Measurements from ENCODE around the gene SPRTN. TPM values are rescaled to one million over a fixed set of nuclear protein-coding genes. Genes with fewer than 3 reads are reported as not detected.

SPRTN gene
- total and polyA plus RNA-seq, 2 donors from 2014 or later = 5.3 to 8.9 TPM

GRCh38 chr1:231326248-231326647 is 11.8 kb upstream of the SPRTN start:
- intact Hi-C loops (cut with DNase I) = no loop called here
- no peak for FAIRE-seq

GRCh38 chr1:231327617-231328016 is 10.5 kb upstream of the SPRTN start:
- no peaks in the 10 kb centered on the region for H3K4me1 ChIP-seq (ENCODE audit: control insufficient read depth in 2 of 3, insufficient read depth in 2 of 3, low read depth in 1 of 3, low read length in 3 of 3)
- no peak overlapping the region for H3K27ac ChIP-seq (ENCODE audit: low read depth in 2 of 2, low read length in 2 of 2)
- DNase-seq (no peak), FAIRE-seq (no peak)
- no peak overlapping the region for H3K9ac ChIP-seq (ENCODE audit: low read length in 3 of 3)
- no peaks in the 10 kb centered on the region for H3K36me3 ChIP-seq (ENCODE audit: control insufficient read depth in 2 of 3, insufficient read depth in 3 of 3, low read length in 3 of 3)
- H3K27me3 ChIP-seq (ENCODE audit: control insufficient read depth, insufficient read depth, low read length) = no peaks in the 10 kb centered on the region
- no peak overlapping the region for H3K4me3 ChIP-seq (ENCODE audit: low read length in 3 of 3)
- TF ChIP-seq CTCF (IDR thresholded peaks at IDR 0.05; ENCODE audit: borderline replicate concordance, extremely low read depth, insufficient read depth) = no peak
- no peaks in the 10 kb centered on the region for H3K9me3 ChIP-seq (ENCODE audit: control insufficient read depth in 2 of 3, insufficient read depth in 1 of 3, low read length in 3 of 3)
- intact Hi-C loops (cut with DNase I) = no loop called here

More at GRCh38 chr1:231326248-231326647, 11.8 kb upstream of the SPRTN start:
- Histone ChIP-seq H3K27ac (ENCODE audit: low read depth in 2 of 2, low read length in 2 of 2) (no peak overlapping the region), H3K9me3 (ENCODE audit: control insufficient read depth in 2 of 3, insufficient read depth in 1 of 3, low read length in 3 of 3) (no peaks in the 10 kb centered on the region), H3K9ac (ENCODE audit: low read length in 3 of 3) (no peak overlapping the region), H3K4me1 (ENCODE audit: control insufficient read depth in 2 of 3, insufficient read depth in 2 of 3, low read depth in 1 of 3, low read length in 3 of 3) (no peaks in the 10 kb centered on the region), H3K4me3 (ENCODE audit: low read length in 3 of 3) (no peak overlapping the region), H3K27me3 (ENCODE audit: control insufficient read depth, insufficient read depth, low read length) (no peaks in the 10 kb centered on the region), H3K36me3 (ENCODE audit: control insufficient read depth in 2 of 3, insufficient read depth in 3 of 3, low read length in 3 of 3) (no peaks in the 10 kb centered on the region)
- no peak for DNase-seq
- TF ChIP-seq CTCF (IDR thresholded peaks at IDR 0.05; ENCODE audit: borderline replicate concordance, extremely low read depth, insufficient read depth) = no peak

GRCh38 chr1:231329483-231329882 is 8.6 kb upstream of the SPRTN start:
- no peak for TF ChIP-seq CTCF (IDR thresholded peaks at IDR 0.05; ENCODE audit: borderline replicate concordance, extremely low read depth, insufficient read depth)
- Histone ChIP-seq H3K27ac (ENCODE audit: low read depth in 2 of 2, low read length in 2 of 2) (no peak overlapping the region), H3K9me3 (ENCODE audit: control insufficient read depth in 2 of 3, insufficient read depth in 1 of 3, low read length in 3 of 3) (no peaks in the 10 kb centered on the region), H3K4me3 (ENCODE audit: low read length in 3 of 3) (no peak overlapping the region), H3K4me1 (ENCODE audit: control insufficient read depth in 2 of 3, insufficient read depth in 2 of 3, low read depth in 1 of 3, low read length in 3 of 3) (peaks cover 3 to 6% (median 6%) of the 10 kb centered on the region in 3 donors), H3K36me3 (ENCODE audit: control insufficient read depth in 2 of 3, insufficient read depth in 3 of 3, low read length in 3 of 3) (no peaks in the 10 kb centered on the region), H3K27me3 (ENCODE audit: control insufficient read depth, insufficient read depth, low read length) (no peaks in the 10 kb centered on the region), H3K9ac (ENCODE audit: low read length in 3 of 3) (no peak overlapping the region)
- intact Hi-C loops (cut with DNase I) = no loop called here
- FAIRE-seq (no peak), DNase-seq (no peak)

- peaks cover 8 to 22% (median 10%) of the 10 kb centered on the region in 3 donors for H3K4me1 ChIP-seq (ENCODE audit: control insufficient read depth in 2 of 3, insufficient read depth in 2 of 3, low read depth in 1 of 3, low read length in 3 of 3)
- H3K9me3 ChIP-seq (ENCODE audit: control insufficient read depth in 2 of 3, insufficient read depth in 1 of 3, low read length in 3 of 3) = no peaks in the 10 kb centered on the region
- no peak for TF ChIP-seq CTCF (IDR thresholded peaks at IDR 0.05; ENCODE audit: borderline replicate concordance, extremely low read depth, insufficient read depth)
- H3K27me3 ChIP-seq (ENCODE audit: control insufficient read depth, insufficient read depth, low read length) = no peaks in the 10 kb centered on the region
- H3K9ac ChIP-seq (ENCODE audit: low read length in 3 of 3) = no peak overlapping the region
- FAIRE-seq = no peak
- intact Hi-C loops (cut with DNase I) = no loop called here
- no peak for DNase-seq
- H3K4me3 ChIP-seq (ENCODE audit: low read length in 3 of 3) = peak overlapping the region in 1 of 3 donors; percentile 31
- no peak overlapping the region for H3K27ac ChIP-seq (ENCODE audit: low read depth in 2 of 2, low read length in 2 of 2)
- H3K36me3 ChIP-seq (ENCODE audit: control insufficient read depth in 2 of 3, insufficient read depth in 3 of 3, low read length in 3 of 3) = no peaks in the 10 kb centered on the region
These were observed 5.3 kb upstream of the SPRTN start for GRCh38 chr1:231332761-231333160.

Measured in kidney (tissue), 14 donors.